ENCODE data around the gene STRIP2. TPM values are rescaled to one million over a fixed set of nuclear protein-coding genes. Genes with fewer than 3 reads are reported as not detected.

The STRIP2 gene
- total and polyA plus RNA-seq, 2 experiments from 2014 or later, result 4.7 to 10.6 TPM

DNA sequence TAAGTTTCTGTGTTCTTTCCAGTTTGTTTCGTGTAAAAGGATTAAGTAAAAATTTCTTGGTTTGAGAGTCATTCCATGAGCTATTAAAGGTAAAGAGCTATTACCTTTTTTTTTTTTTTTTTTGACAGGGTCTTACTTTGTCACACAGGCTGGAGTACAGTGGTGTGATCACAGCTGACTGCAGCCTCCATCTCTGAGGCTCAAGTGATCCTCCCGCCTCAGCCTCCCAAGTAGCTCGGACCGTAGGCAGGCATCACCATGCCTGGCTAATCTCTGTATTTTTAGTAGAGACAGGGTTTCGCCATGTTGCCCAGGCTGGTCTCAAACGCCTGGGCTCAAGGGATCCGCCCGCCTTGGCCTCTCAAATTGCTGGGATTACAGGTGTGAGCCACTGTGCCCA lies 69.5 kb downstream of the STRIP2 start:
- peak overlapping the region; percentile 69; the same call in 2 of the 3 replicates for H3K4me3 Mint-ChIP-seq

DNA sequence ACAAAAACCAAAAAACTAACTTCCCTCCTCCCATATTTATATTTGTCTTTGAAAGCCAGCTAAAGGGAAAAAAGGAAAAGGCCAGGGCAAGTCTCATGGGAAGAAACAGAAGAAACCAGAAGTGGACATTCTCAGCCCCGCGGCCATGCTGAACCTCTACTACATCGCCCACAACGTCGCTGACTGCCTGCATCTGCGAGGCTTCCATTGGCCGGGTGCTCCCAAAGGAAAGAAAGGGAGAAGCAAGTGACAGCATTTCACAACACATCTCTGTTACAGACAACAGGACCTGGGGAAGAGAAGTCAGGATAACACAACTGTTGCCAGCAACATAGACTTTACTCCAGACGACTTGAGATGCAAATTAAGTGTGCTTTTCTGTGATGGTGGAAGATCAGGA lies 78.0 kb downstream of the STRIP2 start:
- no peaks in the 10 kb centered on the region for H3K27me3 ChIP-seq (ENCODE audit: insufficient read depth)
- no peak for ATAC-seq
- H3K4me1 ChIP-seq (ENCODE audit: insufficient read depth), result peaks cover 11% of the 10 kb centered on the region; the same call in 1 of the 2 replicates
- no peaks in the 10 kb centered on the region for H3K36me3 ChIP-seq (ENCODE audit: insufficient read depth)
- no peak for DNase-seq (ENCODE audit: low spot score)
- no peaks in the 10 kb centered on the region for H3K9me2 ChIP-seq (ENCODE audit: insufficient read depth)
- H3K4me3 ChIP-seq, result no peak overlapping the region
- H3K4me3 Mint-ChIP-seq, result no peak overlapping the region
- H3K4me2 ChIP-seq, result no peak overlapping the region
- H3K27ac Mint-ChIP-seq, result no peak overlapping the region
- H3K9me3 Mint-ChIP-seq, result peaks cover 4% of the 10 kb centered on the region; the same call in 2 of the 3 replicates
- H3K79me2 ChIP-seq (replicated peaks; ENCODE audit: insufficient read depth), result no peaks in the 10 kb centered on the region
- H3K4me1 Mint-ChIP-seq, result peaks cover 17% of the 10 kb centered on the region; the same call in 2 of the 3 replicates
- peak overlapping the region; percentile 9 for H2AFZ ChIP-seq
- TF ChIP-seq ZNF331 (CRISPR knock-in tag; IDR thresholded peaks at IDR 0.05; ENCODE audit: low read depth) (no peak), POLR2AphosphoS5 (IDR thresholded peaks at IDR 0.05; ENCODE audit: low read depth) (no peak), STAT1 (IDR thresholded peaks at IDR 0.05; ENCODE audit: unreplicated experiment) (no peak), NANOG (IDR thresholded peaks at IDR 0.05; ENCODE audit: borderline replicate concordance) (no peak)
- H3K27ac ChIP-seq (ENCODE audit: low read depth), result no peak overlapping the region
- 0 out of 2 replicates have a peak, but pooled peaks cover 2% of the 10 kb centered on the region for H3F3A ChIP-seq (replicated peaks; ENCODE audit: low read depth)
- no peaks in the 10 kb centered on the region for H3K36me3 Mint-ChIP-seq (ENCODE audit: low read depth)
- peaks cover 12% of the 10 kb centered on the region for H3K27me3 Mint-ChIP-seq (ENCODE audit: insufficient read depth, low read depth, poor library complexity)
- no peaks in the 10 kb centered on the region for H4K20me1 ChIP-seq (replicated peaks; ENCODE audit: insufficient read depth)

More for the DNA sequence above, 69.5 kb downstream of the STRIP2 start:
- Mint-ChIP-seq H3K27me3 (ENCODE audit: insufficient read depth, low read depth, poor library complexity) (peaks cover 24% of the 10 kb centered on the region), H3K9me3 (no peaks in the 10 kb centered on the region; the same call in 1 of the 3 replicates), H3K36me3 (ENCODE audit: low read depth) (no peaks in the 10 kb centered on the region; the same call in 2 of the 3 replicates), H3K27ac (no peak overlapping the region), H3K4me1 (peaks cover 4% of the 10 kb centered on the region)
- peak overlapping the region; percentile 92 for H3K4me2 ChIP-seq
- H3K4me1 ChIP-seq (ENCODE audit: insufficient read depth), result peaks cover 9% of the 10 kb centered on the region
- DNase-seq (ENCODE audit: low spot score), result no peak
- no peaks in the 10 kb centered on the region for H4K20me1 ChIP-seq (replicated peaks; ENCODE audit: insufficient read depth)
- TF ChIP-seq, protein P1, sequence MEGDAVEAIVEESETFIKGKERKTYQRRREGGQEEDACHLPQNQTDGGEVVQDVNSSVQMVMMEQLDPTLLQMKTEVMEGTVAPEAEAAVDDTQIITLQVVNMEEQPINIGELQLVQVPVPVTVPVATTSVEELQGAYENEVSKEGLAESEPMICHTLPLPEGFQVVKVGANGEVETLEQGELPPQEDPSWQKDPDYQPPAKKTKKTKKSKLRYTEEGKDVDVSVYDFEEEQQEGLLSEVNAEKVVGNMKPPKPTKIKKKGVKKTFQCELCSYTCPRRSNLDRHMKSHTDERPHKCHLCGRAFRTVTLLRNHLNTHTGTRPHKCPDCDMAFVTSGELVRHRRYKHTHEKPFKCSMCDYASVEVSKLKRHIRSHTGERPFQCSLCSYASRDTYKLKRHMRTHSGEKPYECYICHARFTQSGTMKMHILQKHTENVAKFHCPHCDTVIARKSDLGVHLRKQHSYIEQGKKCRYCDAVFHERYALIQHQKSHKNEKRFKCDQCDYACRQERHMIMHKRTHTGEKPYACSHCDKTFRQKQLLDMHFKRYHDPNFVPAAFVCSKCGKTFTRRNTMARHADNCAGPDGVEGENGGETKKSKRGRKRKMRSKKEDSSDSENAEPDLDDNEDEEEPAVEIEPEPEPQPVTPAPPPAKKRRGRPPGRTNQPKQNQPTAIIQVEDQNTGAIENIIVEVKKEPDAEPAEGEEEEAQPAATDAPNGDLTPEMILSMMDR (conservative IDR thresholded peaks at IDR 0.05; ENCODE audit: low read depth in 2 of 2), result no peak
- TF ChIP-seq JUNB (IDR thresholded peaks at IDR 0.05; ENCODE audit: unreplicated experiment) (no peak), NANOG (IDR thresholded peaks at IDR 0.05; ENCODE audit: borderline replicate concordance) (no peak), POLR2AphosphoS5 (IDR thresholded peaks at IDR 0.05; ENCODE audit: low read depth) (no peak), CREB1 (CRISPR knock-in tag; IDR thresholded peaks at IDR 0.05; ENCODE audit: low read depth) (no peak), ZNF114 (CRISPR knock-in tag; IDR thresholded peaks at IDR 0.05) (no peak), EZH2phosphoT487 (IDR thresholded peaks at IDR 0.05; ENCODE audit: unreplicated experiment) (no peak), STAT1 (IDR thresholded peaks at IDR 0.05; ENCODE audit: unreplicated experiment) (no peak), EZH2 (IDR thresholded peaks at IDR 0.05; ENCODE audit: low read depth, unreplicated experiment) (no peak)
- TF ChIP-seq, protein P2, sequence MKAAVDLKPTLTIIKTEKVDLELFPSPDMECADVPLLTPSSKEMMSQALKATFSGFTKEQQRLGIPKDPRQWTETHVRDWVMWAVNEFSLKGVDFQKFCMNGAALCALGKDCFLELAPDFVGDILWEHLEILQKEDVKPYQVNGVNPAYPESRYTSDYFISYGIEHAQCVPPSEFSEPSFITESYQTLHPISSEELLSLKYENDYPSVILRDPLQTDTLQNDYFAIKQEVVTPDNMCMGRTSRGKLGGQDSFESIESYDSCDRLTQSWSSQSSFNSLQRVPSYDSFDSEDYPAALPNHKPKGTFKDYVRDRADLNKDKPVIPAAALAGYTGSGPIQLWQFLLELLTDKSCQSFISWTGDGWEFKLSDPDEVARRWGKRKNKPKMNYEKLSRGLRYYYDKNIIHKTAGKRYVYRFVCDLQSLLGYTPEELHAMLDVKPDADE (IDR thresholded peaks at IDR 0.05), result no peak
- H3K4me3 ChIP-seq, result no peak overlapping the region
- H3K27ac ChIP-seq (ENCODE audit: low read depth), result no peak overlapping the region
- H3K9me2 ChIP-seq (ENCODE audit: insufficient read depth), result no peaks in the 10 kb centered on the region
- ATAC-seq, result no peak
- H3K36me3 ChIP-seq (ENCODE audit: insufficient read depth), result no peaks in the 10 kb centered on the region
- H3K27me3 ChIP-seq (ENCODE audit: insufficient read depth), result peaks cover 36% of the 10 kb centered on the region
- H3F3A ChIP-seq (replicated peaks; ENCODE audit: low read depth), result peaks cover 15% of the 10 kb centered on the region; the same call in 1 of the 2 replicates
- no peaks in the 10 kb centered on the region for H3K79me2 ChIP-seq (replicated peaks; ENCODE audit: insufficient read depth)
- peak overlapping the region; percentile 87 for H2AFZ ChIP-seq
